IMR-90 (cell line): ENCODE data around the gene RAB31. TPM values are rescaled to one million over a fixed set of nuclear protein-coding genes. Genes with fewer than 3 reads are reported as not detected.

Experiments used
- ATAC-seq: fragments of 200-7000 bp; cut with Tn5 transposase; 2 replicates; pipeline ENCODE4 v1.9.1; 2020; ENCODE audit warnings: low read depth, mild to moderate bottlenecking, moderate library complexity
- BruUV-seq: library from RNA; stranded (reverse); fragments of 400-500 nt; replicated peaks from 2 replicates; lab custom pipeline; 2021; lab: Mats Ljungman, UMichigan
- CTCF ChIA-PET: fragments of 300-600 bp; formaldehyde crosslinking; extraction: SDS; loops from one replicate; lab custom pipeline; 2021; ENCODE audit warnings: antibody characterized with exemption; lab: Yijun Ruan, JAX
- POLR2A ChIA-PET: fragments of 300-600 bp; sonication (Branson Sonifier 250); formaldehyde crosslinking; loops from one replicate; lab custom pipeline; 2022; ENCODE audit warnings: antibody characterized with exemption; ENCODE audit not compliant: unreplicated experiment; lab: Charles Lee
- DNase-seq: peaks from one replicate; pipeline ENCODE4 v3.0.0; 2013
- H2AFZ ChIP-seq: replicated peaks from 2 replicates; pipeline ENCODE3; 2013; ENCODE audit warnings: low read length, mild to moderate bottlenecking; ENCODE audit not compliant: poor library complexity
- H2AK5ac ChIP-seq: 2 replicates; pipeline ENCODE4 v1.6.1; 2013; ENCODE audit warnings: low read depth, low read length, inconsistent platforms
- H2AK9ac ChIP-seq: replicated peaks from 2 replicates; pipeline ENCODE3; 2013; ENCODE audit warnings: mild to moderate bottlenecking, low read depth, low read length, moderate library complexity; ENCODE audit not compliant: poor library complexity
- H2BK120ac ChIP-seq: 2 replicates; pipeline ENCODE4 v1.6.1; 2013; ENCODE audit warnings: low read depth, low read length, inconsistent platforms
- H2BK15ac ChIP-seq: 3 replicates; pipeline ENCODE4 v1.6.1; 2013; ENCODE audit warnings: low read depth, low read length, inconsistent platforms
- H2BK20ac ChIP-seq: 2 replicates; pipeline ENCODE4 v1.6.1; 2013; ENCODE audit warnings: low read depth, mild to moderate bottlenecking, inconsistent platforms, low read length, moderate library complexity
- H2BK5ac ChIP-seq: 2 replicates; pipeline ENCODE4 v1.6.1; 2013; ENCODE audit warnings: mild to moderate bottlenecking, low read depth, low read length, inconsistent platforms; ENCODE audit not compliant: poor library complexity, severe bottlenecking
- H3K14ac ChIP-seq: replicated peaks from 2 replicates; pipeline ENCODE4 v1.6.1; 2013; ENCODE audit warnings: low read depth, low read length, inconsistent platforms
- H3K18ac ChIP-seq: 2 replicates; pipeline ENCODE4 v1.6.1; 2013; ENCODE audit warnings: low read depth, low read length, control low read depth
- H3K23ac ChIP-seq: 2 replicates; pipeline ENCODE4 v1.6.1; 2013; ENCODE audit warnings: low read depth, low read length, inconsistent platforms
- H3K27ac ChIP-seq: 2 replicates; pipeline ENCODE4 v1.5.1; 2013; ENCODE audit warnings: mild to moderate bottlenecking, control low read depth, low read length; ENCODE audit not compliant: insufficient read depth
- H3K27me3 ChIP-seq: 2 replicates; pipeline ENCODE4 v1.6.1; 2013; ENCODE audit warnings: low read length; ENCODE audit not compliant: control insufficient read depth, insufficient read depth
- H3K36me3 ChIP-seq: 2 replicates; pipeline ENCODE4 v1.6.1; 2013; ENCODE audit warnings: low read length, mixed read lengths; ENCODE audit not compliant: control insufficient read depth, insufficient read depth
- H3K4ac ChIP-seq: 2 replicates; pipeline ENCODE4 v1.6.1; 2013; ENCODE audit warnings: low read depth, low read length, inconsistent platforms
- H3K4me1 ChIP-seq: 2 replicates; pipeline ENCODE4 v1.6.1; 2013; ENCODE audit warnings: low read length, mixed read lengths; ENCODE audit not compliant: control insufficient read depth, insufficient read depth
- H3K4me2 ChIP-seq: 2 replicates; pipeline ENCODE4 v1.6.1; 2013; ENCODE audit warnings: low read depth, mild to moderate bottlenecking, control low read depth, low read length, moderate library complexity
- H3K4me3 ChIP-seq: 2 replicates; pipeline ENCODE4 v1.5.1; 2013; ENCODE audit warnings: low read depth, mild to moderate bottlenecking, control low read depth, low read length, moderate library complexity; ENCODE audit not compliant: insufficient read depth
- H3K56ac ChIP-seq: 2 replicates; pipeline ENCODE4 v1.6.1; 2013; ENCODE audit warnings: low read length, inconsistent platforms; ENCODE audit not compliant: insufficient read depth; ENCODE audit errors: extremely low read depth
- H3K79me1 ChIP-seq, 2 experiments: 2 replicates each; pipeline ENCODE4 v1.6.1; 2013; ENCODE audit warnings: low read length in 2 of 2, inconsistent platforms in 1 of 2, low read depth in 1 of 2
- H3K9ac ChIP-seq: 2 replicates; pipeline ENCODE4 v1.6.1; 2013; ENCODE audit warnings: low read depth, low read length, control low read depth
- H3K9me1 ChIP-seq: 2 replicates; pipeline ENCODE4 v1.6.1; 2013; ENCODE audit warnings: low read length, inconsistent platforms; ENCODE audit not compliant: insufficient read depth
- H3K9me3 ChIP-seq: 2 replicates; pipeline ENCODE4 v1.6.1; 2013; ENCODE audit warnings: low read length; ENCODE audit not compliant: control insufficient read depth, insufficient read depth
- H4K20me1 ChIP-seq: 2 replicates; pipeline ENCODE4 v1.6.1; 2013; ENCODE audit warnings: low read length, inconsistent platforms; ENCODE audit not compliant: insufficient read depth
- H4K5ac ChIP-seq: 2 replicates; pipeline ENCODE4 v1.6.1; 2013; ENCODE audit warnings: mild to moderate bottlenecking, low read depth, low read length, control low read depth
- H4K8ac ChIP-seq, 2 experiments: 2 replicates each; pipeline ENCODE4 v1.6.1; 2013; ENCODE audit warnings: low read depth in 2 of 2, low read length in 2 of 2, control low read depth in 1 of 2, inconsistent platforms in 1 of 2
- H4K91ac ChIP-seq: 2 replicates; pipeline ENCODE4 v1.6.1; 2013; ENCODE audit warnings: low read depth, low read length, inconsistent platforms; ENCODE audit not compliant: insufficient read depth
- BHLHE40 ChIP-seq: fragments of 150-350 bp; IDR thresholded peaks from 2 replicates; pipeline ENCODE4 v1.6.1; 2016; ENCODE audit warnings: mild to moderate bottlenecking, low read depth, low read length
- WGBS, 2 experiments: methylation state at CpG; one replicate each; pipeline versions ENCODE4 v1.1.5 to v1.1.7; 2013; ENCODE audit warnings: missing lambda C conversion rate in 2 of 2; ENCODE audit not compliant: insufficient read length in 1 of 2; ENCODE audit errors: extremely low coverage in 2 of 2; 5-methylcytosine and 5-hydroxymethylcytosine counted together
- dilution Hi-C: fragments of 300-500 bp; cut with HindIII; formaldehyde crosslinking; loops from one replicate; pipeline ENCODE4 v1.14.3; 2018; ENCODE audit warnings: low sequenced_read_pairs; ENCODE audit not compliant: unreplicated experiment
- in situ Hi-C: fragments of 300-500 bp; cut with MboI; formaldehyde crosslinking; loops from 3 replicates; pipeline ENCODE4 v1.14.3; 2019; ENCODE audit warnings: low sequenced_read_pairs, inconsistent platforms, mixed read lengths
- intact Hi-C: fragments of 100-400 bp; cut with micrococcal nuclease; formaldehyde crosslinking; loops from 2 replicates; pipeline ENCODE4 v1.10.0; 2022
- polyA plus RNA-seq, 3 experiments: library from polyadenylated mRNA; depleted of rRNA; stranded (reverse); fragments of >200 nt; gene quantifications; 2 replicates each; pipeline ENCODE4 v1.2.3, GENCODE V29; 2012; ENCODE audit warnings: low replicate concordance in 1 of 3
- total RNA-seq: library from RNA; depleted of rRNA; stranded (reverse); fragments of >200 nt; gene quantifications from 2 replicates; pipeline ENCODE4 v1.2.3, GENCODE V29; 2012

RAB31 gene
- total and polyA plus RNA-seq, 2 of the 4 experiments (the other 2 are of a cell fraction): 13.8 to 26.9 TPM

DNA sequence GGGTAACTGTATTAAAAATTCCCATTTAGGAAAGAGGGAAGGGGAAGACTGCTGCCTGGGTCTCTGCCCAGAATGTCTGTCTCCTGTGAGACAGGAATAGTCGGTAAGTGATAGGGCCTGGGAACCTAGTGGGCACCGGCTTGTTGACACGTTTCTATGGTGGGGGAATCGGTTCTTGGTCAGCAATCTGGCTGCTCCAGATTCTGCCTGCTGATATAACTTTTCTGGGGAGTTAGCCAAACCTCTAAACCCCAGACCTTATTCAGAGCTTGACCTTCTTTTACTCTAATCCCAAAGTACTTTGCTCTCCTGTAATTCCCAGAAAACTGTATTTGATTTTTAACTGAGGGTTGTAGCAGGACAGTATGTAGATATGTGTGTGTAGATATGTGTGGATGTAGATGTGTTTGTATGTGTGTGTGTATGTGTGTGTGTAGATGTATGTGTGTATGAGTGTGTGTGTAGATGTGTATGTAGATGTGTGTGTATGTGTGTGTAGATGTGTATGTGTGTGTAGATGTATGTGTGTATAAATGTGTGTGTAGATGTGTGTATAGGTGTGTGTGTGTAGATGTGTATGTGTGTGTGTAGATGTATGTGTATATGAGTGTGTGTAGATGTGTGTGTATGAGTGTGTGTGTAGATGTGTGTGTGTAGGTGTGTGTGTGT is 115.8 kb downstream of the RAB31 start:
- Histone ChIP-seq H4K5ac (peak overlapping the region; percentile 12; the same call in 1 of the 2 replicates), H4K20me1 (0 out of 2 replicates have a peak, but pooled peaks cover 3% of the 10 kb centered on the region), H3K79me1 (peaks cover 28 to 54% of the 10 kb centered on the region in 2 experiments), H3K4ac (peak overlapping the region; percentile 38; the same call in 1 of the 2 replicates), H3K23ac (peak overlapping the region; percentile 26; the same call in 1 of the 2 replicates), H3K4me2 (no peak overlapping the region), H3K4me1 (peaks cover 30% of the 10 kb centered on the region), H2AK9ac (no peak overlapping the region), H3K9ac (no peak overlapping the region), H2AK5ac (peak overlapping the region; percentile 82), H4K8ac (peak overlapping the region; percentile 7 to 67; a peak in 3 of 4 replicates), H2BK120ac (peak overlapping the region; percentile 30; the same call in 1 of the 2 replicates), H3K56ac (no peak overlapping the region), H3K9me3 (no peaks in the 10 kb centered on the region), H3K27me3 (no peaks in the 10 kb centered on the region), H3K9me1 (peaks cover 28% of the 10 kb centered on the region), H3K27ac (no peak overlapping the region), H2AFZ (peak overlapping the region; percentile 25), H3K4me3 (no peak overlapping the region), H2BK15ac (peak overlapping the region; percentile 82; the same call in 2 of the 3 replicates), H4K91ac (0 out of 2 replicates have a peak overlapping the region, but pooled peaks have one; percentile 27), H3K18ac (peak overlapping the region; percentile 62; the same call in 1 of the 2 replicates), H2BK20ac (peak overlapping the region; percentile 67; the same call in 1 of the 2 replicates), H2BK5ac (peak overlapping the region; percentile 85), H3K14ac (peak overlapping the region; percentile 69; the same call in 1 of the 2 replicates), H3K36me3 (no peaks in the 10 kb centered on the region)
- BruUV-seq: no TSS peak
- dilution Hi-C loops: no loop called here
- no CpG with 5 or more reads among the region's 4 CpGs for WGBS, 2 experiments
- intact Hi-C loops: loop anchor here (2.0 kb wide), 1 partner anchor 41 kb away; no protein-coding TSS in a partner anchor
- POLR2A ChIA-PET: no interaction called here
- ATAC-seq (no peak), DNase-seq (peak; percentile 65)
- CTCF ChIA-PET: no interaction called here
- in situ Hi-C loops: no loop called here
- TF ChIP-seq BHLHE40: no peak
